Peyer's patch (tissue), 4 donors: ENCODE measurements around the gene ANKRD28.

Experiments
- POLR2A ChIP-seq, 2 donors: fragments of 450-650 bp; IDR thresholded peaks; one replicate each; pipeline ENCODE4 v1.5.1; 2017; ENCODE audit warnings: antibody characterized with exemption in 2 of 2, mild to moderate bottlenecking in 2 of 2, moderate library complexity in 2 of 2
- TF ChIP-seq, protein P1 (sequence below), 6 experiments: fragments of 450-650 bp in 4 of 6; fragments of 200-600 bp in 2 of 6; sonication (generic) in 1 of 6; IDR thresholded peaks; one replicate each; pipeline ENCODE4 v1.5.1; 2017 to 2019; ENCODE audit warnings: antibody characterized with exemption in 6 of 6, mild to moderate bottlenecking in 3 of 6, moderate library complexity in 1 of 6

GRCh38 chr3:15787941-15788340, 9.8 kb downstream of the ANKRD28 start:
- TF ChIP-seq, protein P1, sequence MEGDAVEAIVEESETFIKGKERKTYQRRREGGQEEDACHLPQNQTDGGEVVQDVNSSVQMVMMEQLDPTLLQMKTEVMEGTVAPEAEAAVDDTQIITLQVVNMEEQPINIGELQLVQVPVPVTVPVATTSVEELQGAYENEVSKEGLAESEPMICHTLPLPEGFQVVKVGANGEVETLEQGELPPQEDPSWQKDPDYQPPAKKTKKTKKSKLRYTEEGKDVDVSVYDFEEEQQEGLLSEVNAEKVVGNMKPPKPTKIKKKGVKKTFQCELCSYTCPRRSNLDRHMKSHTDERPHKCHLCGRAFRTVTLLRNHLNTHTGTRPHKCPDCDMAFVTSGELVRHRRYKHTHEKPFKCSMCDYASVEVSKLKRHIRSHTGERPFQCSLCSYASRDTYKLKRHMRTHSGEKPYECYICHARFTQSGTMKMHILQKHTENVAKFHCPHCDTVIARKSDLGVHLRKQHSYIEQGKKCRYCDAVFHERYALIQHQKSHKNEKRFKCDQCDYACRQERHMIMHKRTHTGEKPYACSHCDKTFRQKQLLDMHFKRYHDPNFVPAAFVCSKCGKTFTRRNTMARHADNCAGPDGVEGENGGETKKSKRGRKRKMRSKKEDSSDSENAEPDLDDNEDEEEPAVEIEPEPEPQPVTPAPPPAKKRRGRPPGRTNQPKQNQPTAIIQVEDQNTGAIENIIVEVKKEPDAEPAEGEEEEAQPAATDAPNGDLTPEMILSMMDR (IDR thresholded peaks at IDR 0.05): no peak
- TF ChIP-seq POLR2A (IDR thresholded peaks at IDR 0.05): no peak
